DMS79 treated with DMSO at 0.1 percent for 48 hours (cell line): ENCODE data around the gene MTERF4.

Source experiments
- DNase-seq: peaks from one replicate; lab custom pipeline; 2025; lab: John Stamatoyannopoulos, UW

The MTERF4 gene

GRCh38 chr2:241049739-241050623 is 52.1 kb downstream of the MTERF4 start:
- DNase-seq, result no peak

GRCh38 chr2:241048949-241049343 is 53.1 kb downstream of the MTERF4 start:
- DNase-seq, result no peak

GRCh38 chr2:241048149-241048948 is 53.7 kb downstream of the MTERF4 start:
- no peak for DNase-seq

- no peak for DNase-seq
Observed at GRCh38 chr2:241047253-241048010, 54.7 kb downstream of the MTERF4 start.
